ENCODE results near the gene DENND4A.
"Not testable (repeated sequence)": the region's sequence is repeated elsewhere in the genome, so short reads cannot be mapped to it uniquely, and the experiment has no call there.

The DENND4A gene

GRCh38 chr15:65632780-65633375 lies 159.2 kb downstream of the DENND4A start:
- DNase-seq (ENCODE audit: low read depth), result no peak

GRCh38 chr15:65631503-65631902 lies 160.6 kb downstream of the DENND4A start:
- no peak for DNase-seq (ENCODE audit: low read depth)

GRCh38 chr15:65630760-65631159 lies 161.3 kb downstream of the DENND4A start:
- DNase-seq (ENCODE audit: low read depth), result no peak

- no peak for DNase-seq (ENCODE audit: low read depth)
These were observed 162.5 kb downstream of the DENND4A start for GRCh38 chr15:65629548-65629947.

GRCh38 chr15:65626856-65627255 lies 165.2 kb downstream of the DENND4A start:
- DNase-seq (ENCODE audit: low read depth), result no peak

GRCh38 chr15:65623103-65623502 lies 169.0 kb downstream of the DENND4A start:
- DNase-seq (ENCODE audit: low read depth), result no peak

- no peak for DNase-seq (ENCODE audit: low read depth)
These were observed 170.5 kb downstream of the DENND4A start, which contains the start of gene SLC24A1 for GRCh38 chr15:65621638-65622037. TSS of gene SLC24A1 (plus strand) at chr15:65621938. CDS start at chr15:65624081, 2,143 bp downstream.

GRCh38 chr15:65620833-65621232 lies 171.3 kb downstream of the DENND4A start:
- DNase-seq (ENCODE audit: low read depth), result no peak

- DNase-seq (ENCODE audit: low read depth), result no peak
These were observed 172.3 kb downstream of the DENND4A start for GRCh38 chr15:65619626-65620290.

- DNase-seq (ENCODE audit: low read depth), result no peak
These were observed 173.5 kb downstream of the DENND4A start for GRCh38 chr15:65618560-65619109.

GRCh38 chr15:65615887-65616286 lies 176.2 kb downstream of the DENND4A start:
- not testable (repeated sequence) for DNase-seq (ENCODE audit: low read depth)

- no peak for DNase-seq (ENCODE audit: low read depth)
These were observed 178.9 kb downstream of the DENND4A start for GRCh38 chr15:65612949-65613744.

GRCh38 chr15:65612616-65612946 lies 179.5 kb downstream of the DENND4A start:
- DNase-seq (ENCODE audit: low read depth), result no peak

GRCh38 chr15:65611888-65612615 lies 180.0 kb downstream of the DENND4A start:
- no peak for DNase-seq (ENCODE audit: low read depth)

GRCh38 chr15:65610871-65611718 lies 181.0 kb downstream of the DENND4A start, which contains the start of gene INTS14:
TSS of gene INTS14 (minus strand) at chr15:65611131. CDS start at chr15:65607380, 3,751 bp downstream.
- peak; percentile 87 for DNase-seq (ENCODE audit: low read depth)
